Neural cell (in vitro differentiated cells): ENCODE results near the gene ACHE. TPM values are rescaled to one million over a fixed set of nuclear protein-coding genes. Genes with fewer than 3 reads are reported as not detected.

Source experiments
- H2AFZ ChIP-seq: fragments of 200-600, 300-800 bp; sonication (generic), shearing (Covaris generic); 2 replicates; pipeline ENCODE4 v1.6.0; 2014; ENCODE audit warnings: low read depth, mild to moderate bottlenecking, antibody characterized with exemption, low read length, moderate library complexity
- H3F3A ChIP-seq: fragments of 200-600 bp; shearing (Covaris generic); 2 replicates; pipeline ENCODE4 v1.6.1; 2016; ENCODE audit warnings: mild to moderate bottlenecking, moderate library complexity, mixed read lengths, antibody characterized with exemption, low read length; ENCODE audit not compliant: insufficient read depth, poor library complexity, severe bottlenecking
- H3K27ac ChIP-seq: fragments of 200-600, 300-800 bp; sonication (generic), shearing (Covaris generic); 2 replicates; pipeline ENCODE4 v1.5.1; 2014; ENCODE audit warnings: mild to moderate bottlenecking, low read length, moderate library complexity
- H3K27me3 ChIP-seq: fragments of 300-800, 200-600 bp; sonication (generic), shearing (Covaris generic); 2 replicates; pipeline ENCODE4 v1.6.0; 2014; ENCODE audit warnings: mild to moderate bottlenecking, low read depth, low read length, moderate library complexity; ENCODE audit not compliant: insufficient read depth
- H3K36me3 ChIP-seq: fragments of 300-800, 200-600 bp; sonication (generic), shearing (Covaris generic); 2 replicates; pipeline ENCODE4 v1.5.1; 2014; ENCODE audit warnings: mild to moderate bottlenecking, antibody characterized with exemption, low read length, moderate library complexity; ENCODE audit not compliant: insufficient read depth
- H3K4me2 ChIP-seq: fragments of 300-800, 200-600 bp; sonication (generic), shearing (Covaris generic); 2 replicates; pipeline ENCODE4 v1.6.0; 2014; ENCODE audit warnings: mild to moderate bottlenecking, low read length
- H3K4me3 ChIP-seq: fragments of 300-800, 200-600 bp; sonication (generic), shearing (Covaris generic); 2 replicates; pipeline ENCODE4 v1.5.1; 2014; ENCODE audit warnings: mild to moderate bottlenecking, low read length, moderate library complexity
- H3K79me2 ChIP-seq: fragments of 200-600 bp; shearing (Covaris generic); replicated peaks from 2 replicates; pipeline ENCODE4 v1.6.0; 2014; ENCODE audit warnings: mild to moderate bottlenecking, low read length, moderate library complexity; ENCODE audit not compliant: insufficient read depth
- H3K9ac ChIP-seq: fragments of 300-800, 200-600 bp; sonication (generic), shearing (Covaris generic); 2 replicates; pipeline ENCODE4 v1.6.1; 2016; ENCODE audit warnings: mild to moderate bottlenecking, low read length, mixed read lengths
- H3K9me2 ChIP-seq: fragments of 200-600 bp; shearing (Covaris generic); 2 replicates; pipeline ENCODE4 v1.6.1; 2016; ENCODE audit warnings: mild to moderate bottlenecking, low read length, mixed read lengths; ENCODE audit not compliant: insufficient read depth
- H3K9me3 ChIP-seq: fragments of 200-600, 300-800 bp; sonication (generic), shearing (Covaris generic); 2 replicates; pipeline ENCODE4 v1.6.1; 2016; ENCODE audit warnings: mild to moderate bottlenecking, mixed run types, low read length, moderate library complexity, mixed read lengths
- H4K20me1 ChIP-seq: fragments of 200-600 bp; shearing (Covaris generic); 2 replicates; pipeline ENCODE4 v1.6.1; 2016; ENCODE audit warnings: mild to moderate bottlenecking, mixed run types; ENCODE audit not compliant: insufficient read depth
- CTCF ChIP-seq: fragments of 450-650 bp; IDR thresholded peaks from 2 replicates; pipeline ENCODE4 v1.5.1; 2014; ENCODE audit warnings: antibody characterized with exemption, mild to moderate bottlenecking, moderate library complexity; ENCODE audit not compliant: poor library complexity, severe bottlenecking
- EP300 ChIP-seq: fragments of 450-650 bp; conservative IDR thresholded peaks from 2 replicates; pipeline ENCODE4 v1.6.1; 2014; ENCODE audit warnings: antibody characterized with exemption, mild to moderate bottlenecking, moderate library complexity; ENCODE audit not compliant: poor library complexity, severe bottlenecking
- EZH2 ChIP-seq: fragments of 200-600, 300-800 bp; shearing (Covaris generic), sonication (generic); IDR thresholded peaks from 2 replicates; pipeline ENCODE4 v1.6.1; 2014; ENCODE audit warnings: antibody characterized with exemption, low read length, borderline replicate concordance, mild to moderate bottlenecking; ENCODE audit not compliant: insufficient read depth, poor library complexity, severe bottlenecking
- MXI1 ChIP-seq: fragments of 450-650 bp; conservative IDR thresholded peaks from 2 replicates; pipeline ENCODE4 v1.6.1; 2014; ENCODE audit warnings: antibody characterized with exemption, mild to moderate bottlenecking; ENCODE audit not compliant: poor library complexity, severe bottlenecking
- POLR2AphosphoS5 ChIP-seq: IDR thresholded peaks from 2 replicates; pipeline ENCODE4 v1.6.1; 2012
- RAD21 ChIP-seq: fragments of 450-650 bp; conservative IDR thresholded peaks from 2 replicates; pipeline ENCODE4 v1.6.1; 2014; ENCODE audit warnings: antibody characterized with exemption, mild to moderate bottlenecking, moderate library complexity
- REST ChIP-seq: IDR thresholded peaks from 2 replicates; pipeline ENCODE4 v1.6.1; 2012; ENCODE audit warnings: borderline replicate concordance
- SMC3 ChIP-seq: fragments of 450-650 bp; conservative IDR thresholded peaks from 2 replicates; pipeline ENCODE4 v1.6.1; 2014; ENCODE audit warnings: antibody characterized with exemption, mild to moderate bottlenecking, moderate library complexity; ENCODE audit not compliant: poor library complexity
- TAF1 ChIP-seq: IDR thresholded peaks from 2 replicates; pipeline ENCODE4 v1.6.1; 2012; ENCODE audit warnings: low read depth
- polyA plus RNA-seq: library from polyadenylated mRNA; depleted of rRNA; stranded (reverse); fragments of >200 nt; gene quantifications from 2 replicates; pipeline ENCODE4 v1.2.3, GENCODE V29; 2014

The ACHE gene
- polyA plus RNA-seq, 1 donor from 2014 or later, result 12.2 TPM

- Histone ChIP-seq H3K9ac (no peak overlapping the region), H3K27ac (no peak overlapping the region), H3F3A (no peaks in the 10 kb centered on the region), H3K9me2 (no peaks in the 10 kb centered on the region), H3K79me2 (no peaks in the 10 kb centered on the region), H3K9me3 (no peaks in the 10 kb centered on the region), H3K27me3 (peaks cover 6% of the 10 kb centered on the region), H3K4me3 (no peak overlapping the region), H4K20me1 (no peaks in the 10 kb centered on the region), H3K36me3 (no peaks in the 10 kb centered on the region), H3K4me2 (no peak overlapping the region), H2AFZ (no peak overlapping the region)
- no peak for TF ChIP-seq TAF1
- no peak for TF ChIP-seq RAD21
- no peak for TF ChIP-seq EP300
- no peak for TF ChIP-seq REST
- no peak for TF ChIP-seq MXI1
- TF ChIP-seq SMC3, result no peak
- no peak for TF ChIP-seq EZH2
Measured at GRCh38 chr7:100902638-100903037, 7.0 kb upstream of the ACHE start.

- no peaks in the 10 kb centered on the region for H3K79me2 ChIP-seq
- TF ChIP-seq MXI1, result no peak
- H2AFZ ChIP-seq, result no peak overlapping the region
- H4K20me1 ChIP-seq, result no peaks in the 10 kb centered on the region
- H3K9me2 ChIP-seq, result no peaks in the 10 kb centered on the region
- H3K27me3 ChIP-seq, result peaks cover 11% of the 10 kb centered on the region
- H3K36me3 ChIP-seq, result no peaks in the 10 kb centered on the region
- H3K9ac ChIP-seq, result no peak overlapping the region
- no peak overlapping the region for H3K27ac ChIP-seq
- no peak overlapping the region for H3K4me2 ChIP-seq
- no peaks in the 10 kb centered on the region for H3K9me3 ChIP-seq
- no peaks in the 10 kb centered on the region for H3F3A ChIP-seq
- H3K4me3 ChIP-seq, result no peak overlapping the region
Measured at GRCh38 chr7:100901921-100902332, 6.2 kb upstream of the ACHE start.

- H4K20me1 ChIP-seq, result no peaks in the 10 kb centered on the region
- no peaks in the 10 kb centered on the region for H3K36me3 ChIP-seq
- no peak overlapping the region for H3K4me2 ChIP-seq
- H3K27ac ChIP-seq, result no peak overlapping the region
- no peaks in the 10 kb centered on the region for H3K79me2 ChIP-seq
- TF ChIP-seq SMC3, result no peak
- no peak for TF ChIP-seq REST
- TF ChIP-seq RAD21, result no peak
- TF ChIP-seq MXI1, result no peak
- TF ChIP-seq EZH2, result no peak
- TF ChIP-seq TAF1, result no peak
- TF ChIP-seq CTCF, result no peak
- TF ChIP-seq POLR2AphosphoS5, result no peak
- TF ChIP-seq EP300, result no peak
- no peak overlapping the region for H2AFZ ChIP-seq
- H3K9ac ChIP-seq, result no peak overlapping the region
- H3K9me2 ChIP-seq, result no peaks in the 10 kb centered on the region
- H3K9me3 ChIP-seq, result no peaks in the 10 kb centered on the region
- H3K4me3 ChIP-seq, result no peak overlapping the region
- no peaks in the 10 kb centered on the region for H3F3A ChIP-seq
- peaks cover 18% of the 10 kb centered on the region for H3K27me3 ChIP-seq
Measured at GRCh38 chr7:100900978-100901377, 5.3 kb upstream of the ACHE start.
